Measurements from ENCODE around the gene MKRN1.
A peak's percentile ranks its signal among the peaks of the same experiment; 100 is the strongest.

The MKRN1 gene

GRCh38 chr7:140484479-140484878 is 5.2 kb upstream of the MKRN1 start:
- WGBS (ENCODE audit: extremely low coverage, insufficient coverage, insufficient read length): no CpG with 5 or more reads among the region's 3 CpGs
- no peak overlapping the region for H3K9ac ChIP-seq (ENCODE audit: low read length)
- no peak overlapping the region for H3K4ac ChIP-seq (ENCODE audit: low read depth, low read length)
- no peaks in the 10 kb centered on the region for H3K9me3 ChIP-seq (ENCODE audit: insufficient read depth, low read depth, low read length)
- H3K4me2 ChIP-seq (ENCODE audit: low read length): no peak overlapping the region
- no peak overlapping the region for H4K8ac ChIP-seq (ENCODE audit: low read depth, low read length)
- H3K27ac ChIP-seq (ENCODE audit: low read depth, low read length): no peak overlapping the region
- no peak overlapping the region for H4K91ac ChIP-seq (ENCODE audit: low read depth, low read length)
- H3K4me1 ChIP-seq (ENCODE audit: control insufficient read depth in 1 of 2, insufficient read depth in 2 of 2, low read length in 2 of 2): peaks cover 0 to 3% of the 10 kb centered on the region in 2 experiments
- no peak overlapping the region for H2BK12ac ChIP-seq (ENCODE audit: low read length)
- no peak overlapping the region for H2AK5ac ChIP-seq (ENCODE audit: low read length)
- no peak overlapping the region for H3K4me3 ChIP-seq (ENCODE audit: low read depth, low read length)
- H3K23ac ChIP-seq (ENCODE audit: low read length): no peak overlapping the region
- H4K12ac ChIP-seq (ENCODE audit: low read depth, low read length): no peak overlapping the region
- no peak overlapping the region for H2BK5ac ChIP-seq (ENCODE audit: low read depth, low read length, poor library complexity)
- no peaks in the 10 kb centered on the region for H3K36me3 ChIP-seq (ENCODE audit: control insufficient read depth in 1 of 2, insufficient read depth in 2 of 2, low read length in 2 of 2)
- no peak overlapping the region for H2BK120ac ChIP-seq (ENCODE audit: insufficient read depth, low read length, poor library complexity)
- DNase-seq: no peak
- H2AFZ ChIP-seq (ENCODE audit: insufficient read depth, low read length, poor library complexity): no peak overlapping the region
- no peaks in the 10 kb centered on the region for H3K27me3 ChIP-seq (ENCODE audit: insufficient read depth, low read length)
- no peaks in the 10 kb centered on the region for H3K79me1 ChIP-seq (ENCODE audit: low read length)
- no peak overlapping the region for H3K14ac ChIP-seq (ENCODE audit: low read length)
- H3K79me2 ChIP-seq (ENCODE audit: control insufficient read depth, insufficient read depth, low read length, poor library complexity): no peaks in the 10 kb centered on the region
- H3K18ac ChIP-seq (ENCODE audit: low read length): no peak overlapping the region

GRCh38 chr7:140479739-140480084 is 407 bp upstream of the MKRN1 start:
- H2AK5ac ChIP-seq (ENCODE audit: low read length): no peak overlapping the region
- no peak overlapping the region for H2BK120ac ChIP-seq (ENCODE audit: insufficient read depth, low read length, poor library complexity)
- H3K9ac ChIP-seq (ENCODE audit: low read length): no peak overlapping the region
- peak overlapping the region; percentile 67 for H2AFZ ChIP-seq (ENCODE audit: insufficient read depth, low read length, poor library complexity)
- H3K9me3 ChIP-seq (ENCODE audit: insufficient read depth, low read depth, low read length): no peaks in the 10 kb centered on the region
- DNase-seq: no peak
- no peak overlapping the region for H2BK5ac ChIP-seq (ENCODE audit: low read depth, low read length, poor library complexity)
- H3K4me3 ChIP-seq (ENCODE audit: low read depth, low read length): peak overlapping the region; percentile 19
- peaks cover 6% of the 10 kb centered on the region for H3K79me1 ChIP-seq (ENCODE audit: low read length)
- no peak overlapping the region for H3K4ac ChIP-seq (ENCODE audit: low read depth, low read length)
- peaks cover 19% of the 10 kb centered on the region for H3K79me2 ChIP-seq (ENCODE audit: control insufficient read depth, insufficient read depth, low read length, poor library complexity)
- no peak overlapping the region for H3K23ac ChIP-seq (ENCODE audit: low read length)
- no peak overlapping the region for H3K18ac ChIP-seq (ENCODE audit: low read length)
- H4K12ac ChIP-seq (ENCODE audit: low read depth, low read length): no peak overlapping the region
- H3K4me2 ChIP-seq (ENCODE audit: low read length): peak overlapping the region; percentile 75
- no peak overlapping the region for H4K91ac ChIP-seq (ENCODE audit: low read depth, low read length)
- no peak overlapping the region for H3K27ac ChIP-seq (ENCODE audit: low read depth, low read length)
- H2BK12ac ChIP-seq (ENCODE audit: low read length): no peak overlapping the region
- WGBS (ENCODE audit: extremely low coverage, insufficient coverage, insufficient read length): no CpG with 5 or more reads among the region's 2 CpGs
- peaks cover 0 to 3% of the 10 kb centered on the region in 2 experiments for H3K4me1 ChIP-seq (ENCODE audit: control insufficient read depth in 1 of 2, insufficient read depth in 2 of 2, low read length in 2 of 2)
- H3K36me3 ChIP-seq (ENCODE audit: control insufficient read depth in 1 of 2, insufficient read depth in 2 of 2, low read length in 2 of 2): peaks cover 0 to 3% of the 10 kb centered on the region in 2 experiments
- H3K14ac ChIP-seq (ENCODE audit: low read length): no peak overlapping the region
- no peaks in the 10 kb centered on the region for H3K27me3 ChIP-seq (ENCODE audit: insufficient read depth, low read length)
- no peak overlapping the region for H4K8ac ChIP-seq (ENCODE audit: low read depth, low read length)

GRCh38 chr7:140478246-140479061 is 851 bp downstream of the MKRN1 start:
- H3K4me3 ChIP-seq (ENCODE audit: low read depth, low read length): peak overlapping the region; percentile 97
- peak overlapping the region; percentile 5 for H2AK5ac ChIP-seq (ENCODE audit: low read length)
- H2BK12ac ChIP-seq (ENCODE audit: low read length): no peak overlapping the region
- peak overlapping the region; percentile 75 for H3K4me2 ChIP-seq (ENCODE audit: low read length)
- H3K27me3 ChIP-seq (ENCODE audit: insufficient read depth, low read length): no peaks in the 10 kb centered on the region
- H3K79me1 ChIP-seq (ENCODE audit: low read length): peaks cover 6% of the 10 kb centered on the region
- H3K36me3 ChIP-seq (ENCODE audit: control insufficient read depth in 1 of 2, insufficient read depth in 2 of 2, low read length in 2 of 2): peaks cover 0 to 3% of the 10 kb centered on the region in 2 experiments
- no CpG with 5 or more reads among the region's 69 CpGs for WGBS (ENCODE audit: extremely low coverage, insufficient coverage, insufficient read length)
- peak overlapping the region; percentile 70 for H3K14ac ChIP-seq (ENCODE audit: low read length)
- peak overlapping the region; percentile 84 for H3K4ac ChIP-seq (ENCODE audit: low read depth, low read length)
- peaks cover 21% of the 10 kb centered on the region for H3K79me2 ChIP-seq (ENCODE audit: control insufficient read depth, insufficient read depth, low read length, poor library complexity)
- H2BK5ac ChIP-seq (ENCODE audit: low read depth, low read length, poor library complexity): peak overlapping the region; percentile 75
- H4K12ac ChIP-seq (ENCODE audit: low read depth, low read length): peak overlapping the region; percentile 36
- H3K4me1 ChIP-seq (ENCODE audit: control insufficient read depth in 1 of 2, insufficient read depth in 2 of 2, low read length in 2 of 2): peaks cover 0 to 3% of the 10 kb centered on the region in 2 experiments
- peak overlapping the region; percentile 89 for H4K91ac ChIP-seq (ENCODE audit: low read depth, low read length)
- H3K9me3 ChIP-seq (ENCODE audit: insufficient read depth, low read depth, low read length): no peaks in the 10 kb centered on the region
- peak overlapping the region; percentile 48 for H2AFZ ChIP-seq (ENCODE audit: insufficient read depth, low read length, poor library complexity)
- H3K18ac ChIP-seq (ENCODE audit: low read length): peak overlapping the region; percentile 49
- peak overlapping the region; percentile 92 for H3K27ac ChIP-seq (ENCODE audit: low read depth, low read length)
- H4K8ac ChIP-seq (ENCODE audit: low read depth, low read length): peak overlapping the region; percentile 93
- peak overlapping the region; percentile 73 for H3K9ac ChIP-seq (ENCODE audit: low read length)
- H2BK120ac ChIP-seq (ENCODE audit: insufficient read depth, low read length, poor library complexity): peak overlapping the region; percentile 27
- peak in 1 of 2 donors; percentile 45 for DNase-seq
- no peak overlapping the region for H3K23ac ChIP-seq (ENCODE audit: low read length)

- Histone ChIP-seq H3K27ac (ENCODE audit: low read depth, low read length) (no peak overlapping the region), H3K4me3 (ENCODE audit: low read depth, low read length) (no peak overlapping the region), H3K79me1 (ENCODE audit: low read length) (peaks cover 6% of the 10 kb centered on the region), H3K9me3 (ENCODE audit: insufficient read depth, low read depth, low read length) (no peaks in the 10 kb centered on the region), H2AK5ac (ENCODE audit: low read length) (no peak overlapping the region), H3K4me1 (ENCODE audit: control insufficient read depth in 1 of 2, insufficient read depth in 2 of 2, low read length in 2 of 2) (peaks cover 0 to 3% of the 10 kb centered on the region in 2 experiments), H4K12ac (ENCODE audit: low read depth, low read length) (no peak overlapping the region), H3K14ac (ENCODE audit: low read length) (no peak overlapping the region), H3K27me3 (ENCODE audit: insufficient read depth, low read length) (no peaks in the 10 kb centered on the region), H2BK5ac (ENCODE audit: low read depth, low read length, poor library complexity) (no peak overlapping the region), H3K4me2 (ENCODE audit: low read length) (no peak overlapping the region), H3K23ac (ENCODE audit: low read length) (no peak overlapping the region), H4K8ac (ENCODE audit: low read depth, low read length) (no peak overlapping the region), H3K36me3 (ENCODE audit: control insufficient read depth in 1 of 2, insufficient read depth in 2 of 2, low read length in 2 of 2) (peaks cover 0 to 3% of the 10 kb centered on the region in 2 experiments), H2BK12ac (ENCODE audit: low read length) (no peak overlapping the region), H3K79me2 (ENCODE audit: control insufficient read depth, insufficient read depth, low read length, poor library complexity) (peaks cover 24% of the 10 kb centered on the region), H3K9ac (ENCODE audit: low read length) (no peak overlapping the region), H4K91ac (ENCODE audit: low read depth, low read length) (no peak overlapping the region), H3K4ac (ENCODE audit: low read depth, low read length) (peak overlapping the region; percentile 77), H3K18ac (ENCODE audit: low read length) (no peak overlapping the region), H2AFZ (ENCODE audit: insufficient read depth, low read length, poor library complexity) (no peak overlapping the region), H2BK120ac (ENCODE audit: insufficient read depth, low read length, poor library complexity) (no peak overlapping the region)
- DNase-seq: no peak
- no CpG with 5 or more reads among the region's 11 CpGs for WGBS (ENCODE audit: extremely low coverage, insufficient coverage, insufficient read length)
These were observed 2.5 kb downstream of the MKRN1 start for GRCh38 chr7:140476698-140477261.
